Midbrain (tissue), 1 donor: ENCODE data around the gene RHBDL1.
A peak's percentile ranks its signal among the peaks of the same experiment; 100 is the strongest.

Experiments
- DNase-seq: peaks from one replicate; lab custom pipeline; 2025; lab: John Stamatoyannopoulos, UW

Gene RHBDL1

GRCh38 chr16:674214-674881 lies 1.1 kb upstream of the RHBDL1 start:
- no peak for DNase-seq

GRCh38 chr16:675884-676564 lies 553 bp downstream of the RHBDL1 start:
- no peak for DNase-seq

- DNase-seq = no peak
These were observed 1.1 kb downstream of the RHBDL1 start for GRCh38 chr16:676565-676902.

GRCh38 chr16:676913-677312 lies 1.4 kb downstream of the RHBDL1 start:
- DNase-seq = no peak

- DNase-seq = no peak
These were observed 2.1 kb downstream of the RHBDL1 start for GRCh38 chr16:677316-678190.

- DNase-seq = no peak
These were observed 2.9 kb downstream of the RHBDL1 start for GRCh38 chr16:678209-678857.

- DNase-seq = peak; percentile 51
These were observed 3.7 kb downstream of the RHBDL1 start for GRCh38 chr16:678858-679813.

GRCh38 chr16:679814-680624 lies 4.5 kb downstream of the RHBDL1 start, which contains the start of gene STUB1:
STUB1 (plus strand) TSS chr16:680410; CDS start chr16:680526, 116 bp downstream.
- peak; percentile 84 for DNase-seq

GRCh38 chr16:680625-680945 lies 5.1 kb downstream of the RHBDL1 start:
- DNase-seq = no peak

- no peak for DNase-seq
These were observed 5.7 kb downstream of the RHBDL1 start for GRCh38 chr16:680967-681745.

GRCh38 chr16:681746-682427 lies 6.4 kb downstream of the RHBDL1 start:
- DNase-seq = no peak

- no peak for DNase-seq
These were observed 7.3 kb downstream of the RHBDL1 start for GRCh38 chr16:682493-683395.

- no peak for DNase-seq
These were observed 8.1 kb downstream of the RHBDL1 start for GRCh38 chr16:683396-684070.

GRCh38 chr16:684071-684794 lies 8.8 kb downstream of the RHBDL1 start, which contains the start of gene JMJD8:
JMJD8 (minus strand) TSS chr16:684334; CDS start chr16:684319, 15 bp downstream.
- DNase-seq = peak; percentile 97

- DNase-seq = no peak
These were observed 9.7 kb downstream of the RHBDL1 start for GRCh38 chr16:684961-685696.

GRCh38 chr16:685967-686366 lies 10.5 kb downstream of the RHBDL1 start:
- no peak for DNase-seq
